D341Med (cell line): ENCODE data around the gene PLOD3.
A peak's percentile ranks its signal among the peaks of the same experiment; 100 is the strongest.

Source experiments
- DNase-seq: peaks from one replicate; pipeline ENCODE4 v3.0.0; 2012; ENCODE audit warnings: low spot score

Gene PLOD3

GRCh38 chr7:101239191-101239950 is 22.0 kb upstream of the PLOD3 start:
- DNase-seq, result no peak

- peak; percentile 29 for DNase-seq
Measured at GRCh38 chr7:101238226-101239182, 21.1 kb upstream of the PLOD3 start.

- peak; percentile 31 for DNase-seq
Measured at GRCh38 chr7:101237206-101238067, 20.1 kb upstream of the PLOD3 start, which contains the start of gene CLDN15. Gene CLDN15, minus strand, starts transcription at chr7:101237802. Its CDS starts 221 bp downstream, at chr7:101237581.

GRCh38 chr7:101236292-101236835 is 19.0 kb upstream of the PLOD3 start:
- DNase-seq, result peak; percentile 20

DNA sequence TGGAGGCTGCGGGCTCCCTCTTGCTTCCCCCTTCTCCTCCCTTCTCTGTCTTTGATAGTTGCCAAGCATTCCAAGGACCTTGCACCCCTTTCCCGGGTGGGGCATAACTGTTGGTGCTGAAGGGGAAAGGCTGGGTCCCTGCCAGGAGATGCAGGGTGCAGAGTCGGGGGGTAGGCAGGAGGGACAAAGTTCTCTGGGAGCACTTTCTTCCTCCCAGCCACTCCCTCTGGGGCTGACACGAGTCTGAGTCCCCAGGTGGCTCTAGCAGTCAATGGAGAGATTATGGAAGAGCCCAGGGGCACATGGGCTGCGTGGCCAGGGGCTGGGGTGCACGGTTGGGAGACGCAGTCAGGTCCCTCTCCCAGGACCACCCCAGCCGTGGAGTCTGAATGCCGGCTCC is 18.1 kb upstream of the PLOD3 start:
- DNase-seq, result peak; percentile 27

DNA sequence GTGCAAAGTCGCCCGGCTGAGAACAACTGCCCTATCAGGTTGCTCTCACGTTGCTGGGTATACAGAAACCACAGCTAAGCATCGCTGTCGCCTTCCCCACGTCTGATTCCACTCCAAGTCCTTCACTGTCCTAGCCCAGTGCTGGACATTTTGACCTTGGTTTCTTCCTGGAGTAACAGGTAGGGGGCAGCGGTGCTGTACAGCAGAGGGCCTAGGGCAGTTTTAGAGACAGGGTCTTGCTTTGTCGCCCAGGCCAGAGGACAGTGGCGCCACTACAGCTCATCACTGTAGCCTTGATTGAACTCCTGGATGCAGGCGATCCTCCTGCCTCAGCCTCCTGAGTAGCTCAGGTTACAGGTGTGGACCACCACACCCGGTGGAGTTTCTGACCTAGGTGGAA is 17.7 kb upstream of the PLOD3 start:
- peak; percentile 34 for DNase-seq

DNA sequence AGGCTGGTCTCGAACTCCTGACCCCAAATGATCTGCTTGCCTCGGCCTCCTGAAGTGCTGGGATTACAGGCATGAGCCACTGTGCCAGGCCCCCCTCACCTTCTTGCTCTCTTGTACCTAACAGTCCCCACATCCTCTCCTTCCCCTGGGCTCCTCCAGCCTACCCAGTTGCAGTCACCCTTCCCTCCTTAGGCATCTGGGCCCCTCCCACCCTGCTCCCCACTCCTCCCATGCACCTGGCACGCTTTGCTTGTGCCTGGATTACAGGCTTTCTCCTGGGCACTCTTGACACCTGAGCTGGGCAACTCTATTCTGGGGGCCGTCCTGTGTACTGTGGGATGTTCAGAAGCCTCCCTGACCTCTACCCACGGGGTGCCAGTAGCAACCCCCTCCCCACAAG is 17.3 kb upstream of the PLOD3 start:
- peak; percentile 27 for DNase-seq

DNA sequence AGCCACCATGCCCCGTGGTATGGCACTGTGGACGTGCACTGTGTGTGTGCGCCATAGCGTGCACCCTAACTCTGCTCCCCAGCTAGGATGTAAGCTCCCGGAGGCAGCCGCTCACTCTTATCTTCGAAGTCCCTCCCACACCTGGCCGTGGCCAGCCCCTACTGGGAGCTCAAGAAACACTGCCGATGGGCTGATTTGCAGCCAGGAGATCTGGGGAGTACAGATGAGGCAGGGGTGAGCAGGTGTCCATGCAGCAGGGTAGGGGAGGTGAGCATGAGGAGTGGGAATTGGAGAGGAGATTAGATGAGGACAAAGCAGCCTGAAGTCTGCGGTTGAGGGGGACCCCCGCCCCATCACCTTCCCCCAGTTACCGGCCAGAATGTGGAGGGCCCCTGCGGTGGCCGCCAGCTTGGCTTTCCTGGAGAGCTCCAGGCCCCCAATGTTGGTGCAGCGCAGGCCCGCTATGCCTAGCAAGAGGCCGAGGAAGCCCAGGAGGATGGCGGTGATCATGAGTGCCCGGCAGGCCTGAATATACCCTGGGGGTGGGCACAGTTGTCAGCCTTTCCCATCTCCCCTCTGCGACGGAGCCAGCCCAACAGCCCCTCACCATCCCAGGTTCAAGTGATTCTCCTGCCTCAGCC is 16.6 kb upstream of the PLOD3 start:
- DNase-seq, result peak; percentile 24

DNA sequence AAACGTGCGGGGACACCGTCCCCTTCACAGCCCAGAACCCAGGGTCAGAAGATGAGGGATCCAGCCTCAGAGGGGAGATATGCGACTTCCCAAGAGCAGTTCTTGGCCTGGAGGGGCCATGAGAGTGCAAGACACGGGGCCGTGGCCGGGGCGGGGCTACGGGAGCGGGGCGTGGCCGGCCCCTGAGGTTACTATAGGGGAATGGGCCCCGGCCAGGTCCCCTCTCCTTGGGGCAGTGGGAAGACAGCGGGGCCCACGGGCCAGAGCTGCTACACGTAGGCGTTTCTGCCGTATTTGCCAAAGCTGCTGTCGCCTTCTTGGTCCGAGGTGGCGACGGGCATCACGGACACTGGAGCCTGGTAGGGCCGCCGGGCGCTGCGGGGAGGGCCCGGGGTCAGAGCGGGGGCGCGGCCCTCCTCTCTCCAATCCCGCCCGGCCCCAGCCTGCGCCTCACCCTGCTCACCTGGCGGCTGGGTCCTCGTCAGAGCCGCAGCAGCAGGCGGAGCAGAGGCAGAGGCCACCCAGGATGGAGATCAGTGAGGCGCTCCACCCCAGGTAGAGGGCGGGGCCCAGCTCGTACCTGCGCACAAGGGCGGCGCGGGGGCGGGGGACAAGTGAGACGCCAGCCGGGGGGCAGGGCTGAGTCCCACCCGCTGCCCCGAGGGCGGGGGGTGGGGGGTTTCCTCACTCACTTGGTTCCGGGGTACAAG is 14.9 kb upstream of the PLOD3 start:
- peak; percentile 44 for DNase-seq

- DNase-seq, result no peak
Measured at GRCh38 chr7:101231644-101232043, 14.3 kb upstream of the PLOD3 start.

GRCh38 chr7:101226721-101227120 is 9.3 kb upstream of the PLOD3 start:
- DNase-seq, result no peak

- no peak for DNase-seq
Measured at GRCh38 chr7:101225650-101226049, 8.3 kb upstream of the PLOD3 start.

- no peak for DNase-seq
Measured at GRCh38 chr7:101223528-101223927, 6.1 kb upstream of the PLOD3 start.

- DNase-seq, result no peak
Measured at GRCh38 chr7:101222275-101222830, 5.0 kb upstream of the PLOD3 start.

GRCh38 chr7:101220295-101220694 is 2.9 kb upstream of the PLOD3 start:
- DNase-seq, result no peak

DNA sequence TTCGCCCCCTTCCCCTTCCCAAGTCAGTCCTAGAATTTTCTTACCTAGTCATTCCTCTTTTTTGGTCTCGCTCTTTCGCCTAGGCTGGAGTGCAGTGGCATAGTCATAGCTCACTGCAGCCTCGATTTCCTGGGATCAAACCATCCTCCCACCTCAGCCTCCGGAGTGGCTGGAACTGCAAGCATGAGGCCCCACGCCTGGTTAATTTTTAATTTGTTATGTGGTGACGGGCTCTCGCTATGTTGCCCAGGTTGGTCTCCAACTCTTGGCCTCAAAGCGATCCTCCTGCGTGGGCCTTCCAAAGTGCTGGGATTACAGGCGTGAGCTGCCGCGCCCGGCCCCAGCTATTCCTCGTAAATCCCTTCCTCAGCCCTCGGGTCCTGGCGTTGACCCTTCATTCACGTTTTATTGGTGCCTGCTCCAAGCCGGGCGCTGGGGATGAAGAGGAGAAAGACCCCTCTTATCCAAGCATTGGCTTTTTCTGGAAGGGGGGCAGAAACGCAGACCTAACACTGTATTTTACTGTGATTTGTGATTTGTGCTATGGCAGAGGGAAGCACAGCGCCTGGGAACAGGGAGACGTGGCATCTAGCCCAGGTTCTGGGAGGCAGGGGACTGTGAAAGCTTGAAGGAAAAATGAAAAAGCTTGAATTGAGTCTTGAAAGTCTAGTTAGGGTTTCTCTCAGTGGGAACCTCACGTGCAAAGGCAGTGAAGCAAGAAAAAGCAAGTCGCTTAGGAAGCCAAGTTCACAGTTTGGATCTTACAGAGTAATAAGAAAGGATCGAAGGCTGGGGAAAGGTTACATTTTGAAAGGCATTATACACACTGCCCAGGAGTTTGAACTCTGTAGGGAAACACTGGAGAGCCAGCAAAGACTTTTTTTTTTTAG is 1.1 kb upstream of the PLOD3 start:
- no peak for DNase-seq

- no peak for DNase-seq
Measured at GRCh38 chr7:101216860-101217387, 457 bp downstream of the PLOD3 start.

- DNase-seq, result no peak
Measured at GRCh38 chr7:101216001-101216859, 1.2 kb downstream of the PLOD3 start.
